ENCODE data around the gene UST.
"Not testable (repeated sequence)": the region's sequence is repeated elsewhere in the genome, so short reads cannot be mapped to it uniquely, and the experiment has no call there.

Gene UST

GRCh38 chr6:148983966-148984365 lies 237.1 kb downstream of the UST start:
- DNase-seq = no peak

DNA sequence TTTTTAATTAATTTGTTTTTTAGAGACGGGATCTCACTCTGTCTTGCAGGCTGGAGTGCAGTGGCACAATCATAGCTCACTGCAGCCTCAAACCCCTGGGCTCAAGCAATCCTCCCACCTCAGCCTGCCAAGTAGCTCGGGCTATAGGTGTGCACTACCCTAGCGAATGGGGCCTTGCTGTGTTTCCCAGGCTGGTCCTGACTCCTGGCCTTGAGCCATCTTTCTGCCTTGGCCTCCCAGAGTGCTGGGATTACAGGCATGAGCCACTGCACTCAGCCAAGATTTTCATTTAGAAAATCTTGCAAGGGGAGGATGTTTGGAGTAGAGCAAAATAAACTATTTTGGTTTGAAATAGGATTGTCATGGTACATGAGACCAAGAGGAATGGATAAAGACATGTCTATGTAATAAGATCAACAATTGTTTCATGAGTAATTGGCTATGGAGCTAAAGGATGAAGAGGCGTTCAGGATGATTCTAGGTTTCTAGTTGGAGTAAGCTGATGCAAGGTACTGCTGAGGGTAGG lies 237.8 kb downstream of the UST start:
- DNase-seq = no peak

- DNase-seq = no peak
Measured at GRCh38 chr6:148985499-148985898, 238.7 kb downstream of the UST start.

DNA sequence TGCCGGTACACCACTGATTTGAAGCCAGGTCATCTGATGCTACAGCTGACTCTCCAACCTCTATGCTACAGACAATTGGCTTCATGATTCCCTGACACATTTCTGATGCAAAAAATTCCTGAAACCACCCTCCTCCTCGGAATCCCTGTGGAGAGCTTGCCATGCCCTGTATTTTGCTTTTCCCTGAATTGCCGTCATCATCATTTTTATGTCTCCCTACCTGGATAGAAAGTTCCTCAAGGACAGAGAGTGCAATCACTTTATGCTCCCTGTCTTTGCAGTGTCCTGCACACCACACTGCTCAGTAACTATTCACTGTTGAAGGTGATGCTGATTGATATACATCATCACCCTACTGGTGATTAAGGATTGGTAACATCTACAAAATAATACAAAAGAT lies 239.8 kb downstream of the UST start:
- no peak for DNase-seq

GRCh38 chr6:148987982-148988381 lies 241.2 kb downstream of the UST start:
- DNase-seq = no peak

DNA sequence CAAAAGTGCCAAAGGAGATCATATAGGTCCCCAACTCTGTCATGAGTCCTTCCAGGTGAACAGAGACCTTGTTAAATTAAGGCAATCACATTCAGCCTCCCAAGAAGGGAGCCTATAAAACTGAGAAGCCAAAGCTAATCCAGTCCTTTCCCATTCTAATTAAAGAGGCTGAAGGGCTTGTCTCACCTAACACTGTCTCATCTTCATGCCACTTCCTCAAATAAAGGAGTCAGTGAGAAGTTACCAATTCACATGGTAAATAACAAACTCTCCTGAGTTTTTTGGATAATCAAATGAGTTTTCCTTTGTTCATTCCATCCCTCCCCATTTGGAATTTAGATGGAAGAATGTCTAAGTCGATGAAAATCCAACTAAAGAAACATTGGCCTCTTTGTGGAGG lies 242.8 kb downstream of the UST start:
- no peak for DNase-seq

- no peak for DNase-seq
Measured at GRCh38 chr6:148990403-148990802, 243.6 kb downstream of the UST start.

DNA sequence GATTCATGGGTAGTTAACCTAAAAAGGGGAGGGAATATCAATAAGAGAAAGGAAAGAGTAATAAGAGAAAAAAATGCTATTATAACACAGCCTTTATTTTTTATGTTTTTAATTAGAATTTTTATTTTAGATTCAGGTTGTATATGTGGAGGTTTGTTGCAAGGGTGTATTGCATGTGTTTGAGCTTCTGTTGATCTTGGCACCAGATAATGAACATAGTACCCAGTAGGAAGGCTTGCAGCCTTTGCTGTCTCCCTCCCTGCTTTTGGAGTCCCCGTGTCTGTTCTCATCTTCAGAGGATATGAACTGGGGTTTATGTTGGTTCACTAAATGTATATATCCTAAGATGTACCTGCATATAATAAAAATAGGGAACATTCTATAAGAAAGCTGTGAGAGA lies 250.0 kb downstream of the UST start:
- DNase-seq = no peak

GRCh38 chr6:148997865-148998264 lies 251.0 kb downstream of the UST start:
- no peak for DNase-seq

- DNase-seq = no peak
Measured at GRCh38 chr6:148998704-148999103, 251.9 kb downstream of the UST start.

GRCh38 chr6:148999501-148999900 lies 252.7 kb downstream of the UST start:
- DNase-seq = no peak

DNA sequence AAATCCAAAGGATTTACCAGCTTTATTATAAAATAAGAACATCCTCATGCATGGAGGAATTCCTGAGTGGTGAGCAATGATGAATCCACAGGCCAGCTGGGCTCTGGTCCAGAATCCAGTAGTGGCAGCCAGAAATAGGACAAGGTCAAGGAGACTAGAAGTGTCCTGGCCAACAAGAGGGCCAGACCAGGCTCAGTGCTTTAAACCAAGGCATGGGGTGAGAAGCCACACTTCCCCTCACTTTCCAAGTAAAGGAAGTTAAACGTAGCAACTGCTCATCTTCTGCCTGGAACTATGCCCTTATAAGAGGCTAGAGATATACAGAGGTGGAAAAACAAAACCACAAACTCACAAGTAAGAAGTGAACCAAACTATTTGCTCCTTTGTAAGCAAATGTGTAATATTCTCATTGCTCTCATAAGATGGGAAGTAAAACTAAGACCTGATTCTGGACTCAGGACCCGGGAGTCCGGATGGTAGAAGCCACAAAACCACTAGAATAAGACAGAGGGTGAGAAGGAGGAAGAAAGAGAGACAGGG lies 253.2 kb downstream of the UST start:
- no peak for DNase-seq

DNA sequence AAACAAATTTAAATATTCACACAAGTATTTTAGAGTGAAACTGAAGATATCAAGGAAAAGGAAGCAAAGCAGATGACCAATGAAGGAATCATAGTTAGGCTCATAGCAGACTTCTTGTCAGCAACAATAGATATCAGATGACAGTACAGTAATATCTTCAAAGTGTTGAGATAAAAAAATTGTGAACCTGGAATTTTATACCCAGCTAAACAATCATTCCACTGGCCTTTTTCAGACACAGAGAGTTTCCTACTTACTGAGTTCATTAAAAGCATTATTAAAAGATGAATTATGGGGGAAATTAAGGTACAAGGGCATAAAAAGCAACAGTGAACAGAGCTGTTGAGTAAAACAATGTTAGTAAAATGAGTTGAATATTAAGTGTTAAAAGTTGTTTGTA lies 254.6 kb downstream of the UST start:
- DNase-seq = no peak

DNA sequence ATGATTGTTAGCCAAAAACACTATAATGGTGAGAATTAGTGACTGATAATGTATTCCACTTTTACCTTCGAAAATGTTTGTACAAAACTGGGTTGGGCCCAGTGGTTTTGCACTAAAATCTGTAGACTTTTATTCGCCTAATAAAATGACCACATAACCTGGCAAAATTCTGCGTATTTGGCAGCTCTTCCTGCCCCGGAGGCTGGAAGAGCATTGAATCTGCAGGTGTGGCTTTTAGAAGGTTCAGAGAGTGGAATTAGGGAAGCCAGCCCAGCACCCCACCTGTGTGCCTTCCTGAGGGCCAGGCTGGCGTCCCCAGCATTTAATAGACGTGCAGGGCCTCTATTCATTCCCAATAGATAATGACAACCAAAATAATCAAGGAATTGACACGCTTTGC lies 256.7 kb downstream of the UST start:
- no peak for DNase-seq

- no peak for DNase-seq
Measured at GRCh38 chr6:149004664-149005063, 257.8 kb downstream of the UST start.

DNA sequence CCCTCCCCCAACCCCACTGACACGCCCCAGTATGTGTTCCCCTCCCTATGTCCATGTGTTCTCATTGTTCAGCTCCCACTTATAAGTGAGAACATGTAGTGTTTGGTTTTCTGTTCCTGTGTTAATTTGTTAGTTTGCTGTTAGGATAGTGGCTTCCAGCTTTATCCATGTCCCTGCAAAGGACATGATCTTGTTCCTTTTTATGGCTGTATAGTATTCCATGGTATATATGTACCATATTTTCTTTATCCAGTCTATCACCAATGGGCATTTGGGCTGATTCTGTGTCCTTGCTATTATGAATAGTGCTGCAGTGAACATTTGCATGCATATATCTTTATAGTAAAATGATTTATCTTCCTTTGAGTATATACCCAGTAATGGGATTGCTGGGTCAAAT lies 259.4 kb downstream of the UST start:
- not testable (repeated sequence) for DNase-seq

- DNase-seq = no peak
Measured at GRCh38 chr6:149006671-149007070, 259.8 kb downstream of the UST start.

GRCh38 chr6:149007846-149008245 lies 261.0 kb downstream of the UST start:
- DNase-seq = no peak

DNA sequence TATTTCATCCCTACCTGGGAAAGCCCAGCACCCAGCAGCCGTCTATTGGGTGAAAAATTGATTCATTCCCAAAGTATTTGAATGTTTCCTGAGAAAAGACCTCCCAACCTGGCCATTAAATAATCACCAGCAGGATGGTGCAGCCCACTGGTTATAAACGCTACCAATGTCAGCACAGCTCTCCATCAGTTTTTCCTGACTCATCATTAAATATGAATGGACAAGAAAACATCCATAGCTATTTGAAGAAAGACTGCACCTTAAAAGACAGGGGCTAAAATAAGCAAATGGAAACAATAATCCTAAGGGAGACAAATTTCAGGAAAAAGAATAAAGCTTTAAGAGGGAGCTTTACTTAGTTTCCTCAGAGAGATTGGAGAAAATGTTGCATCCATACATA lies 261.9 kb downstream of the UST start:
- DNase-seq = no peak

DNA sequence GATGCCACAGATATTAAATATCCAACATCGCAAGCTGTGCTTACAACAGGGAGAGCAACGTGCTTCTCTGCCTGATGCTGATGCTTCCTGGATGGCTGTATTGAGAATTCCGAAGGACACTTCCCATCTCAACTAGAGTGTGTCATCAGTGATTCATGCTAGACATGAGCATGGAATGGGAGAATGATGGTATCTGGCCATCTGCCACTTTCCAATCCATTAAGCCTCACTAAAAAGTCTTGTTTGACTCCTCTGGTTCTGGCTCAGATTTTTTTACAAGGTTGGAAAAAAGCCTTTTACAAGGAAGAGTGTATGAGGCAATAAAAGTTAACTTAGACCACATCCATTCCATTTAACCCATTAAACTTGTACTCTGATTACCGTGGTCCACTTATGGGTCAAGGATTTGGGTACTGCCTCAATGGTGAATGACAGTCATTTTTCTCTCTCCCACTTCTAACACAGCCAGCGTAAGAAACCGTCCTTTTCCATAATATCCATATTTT lies 265.3 kb downstream of the UST start:
- DNase-seq = no peak

GRCh38 chr6:149013586-149014344 lies 266.9 kb downstream of the UST start:
- no peak for DNase-seq

GRCh38 chr6:149014631-149015534 lies 268.1 kb downstream of the UST start:
- DNase-seq = no peak

Measured in CD4-positive, alpha-beta T cell treated with Interleukin-1 beta for 1 hour (primary cell).